ENCODE results near the gene IFNAR1. TPM values are rescaled to one million over a fixed set of nuclear protein-coding genes. Genes with fewer than 3 reads are reported as not detected.

Gene IFNAR1
- total RNA-seq, 1 experiment from 2014 or later = 20.5 TPM

- BruUV-seq (replicated peaks) = no TSS peak
- intact Hi-C loops (cut with micrococcal nuclease) = no loop called here
- ChIA-PET CTCF (interaction anchor here (1.7 kb wide), 1 partner anchor 16 kb away, joined by 7 read pairs; no protein-coding TSS in a partner anchor), RAD21 (ENCODE audit: low non-redundant PET in 1 of 2, low total read pairs in 2 of 2, uncharacterized antibody in 2 of 2, unreplicated experiment in 2 of 2) (no interaction called here), POLR2A (no interaction called here)
- H3K27me3 ChIP-seq (ENCODE audit: insufficient read depth, low read length) = no peaks in the 10 kb centered on the region
- no peak overlapping the region for H3K9ac ChIP-seq (ENCODE audit: low read length)
- no peak overlapping the region for H2AFZ ChIP-seq (ENCODE audit: low read depth, low read length, poor library complexity, severe bottlenecking)
- DNase-seq (ENCODE audit: low read depth, low spot score) (no peak), ATAC-seq (no peak)
- H3K4me3 ChIP-seq (replicated peaks in 1 of 2; ENCODE audit: low read depth in 1 of 2, low read length in 2 of 2) = no peak overlapping the region
- no peaks in the 10 kb centered on the region for H3K4me1 ChIP-seq (ENCODE audit: control insufficient read depth in 1 of 2, insufficient read depth in 2 of 2, low read length in 2 of 2)
- no peak for TF ChIP-seq SP1 (IDR thresholded peaks at IDR 0.05; ENCODE audit: low read depth)
- TF ChIP-seq EZH2phosphoT487 (IDR thresholded peaks at IDR 0.05; ENCODE audit: borderline replicate concordance) = no peak
- TF ChIP-seq POLR2AphosphoS5 (IDR thresholded peaks at IDR 0.05; ENCODE audit: low read depth, low read length) = no peak
- no peak for TF ChIP-seq ELF1 (IDR thresholded peaks at IDR 0.05; ENCODE audit: borderline replicate concordance, low read depth)
- no peak for TF ChIP-seq RAD21 (IDR thresholded peaks at IDR 0.05; ENCODE audit: low read depth)
- TF ChIP-seq JUND (IDR thresholded peaks at IDR 0.05) = no peak
- TF ChIP-seq SIN3A (IDR thresholded peaks at IDR 0.05; ENCODE audit: low read depth) = no peak
- TF ChIP-seq FOSL1 (IDR thresholded peaks at IDR 0.05; ENCODE audit: low read depth) = no peak
- TF ChIP-seq CBX3 (IDR thresholded peaks at IDR 0.05; ENCODE audit: low read depth) = no peak
- no peak for TF ChIP-seq REST (IDR thresholded peaks at IDR 0.05; ENCODE audit: low read depth)
- TF ChIP-seq MAX (IDR thresholded peaks at IDR 0.05) = no peak
- TF ChIP-seq SRF (IDR thresholded peaks at IDR 0.05; ENCODE audit: low read depth) = no peak
- no peak for TF ChIP-seq EGR1 (IDR thresholded peaks at IDR 0.05; ENCODE audit: low read depth)
- H3K4me2 ChIP-seq (ENCODE audit: low read length) = no peak overlapping the region
- H3K27ac ChIP-seq (ENCODE audit: low read depth, low read length) = no peak overlapping the region
- peaks cover 8 to 11% of the 10 kb centered on the region in 2 experiments; a peak in 3 of 4 replicates for H3K36me3 ChIP-seq (ENCODE audit: control insufficient read depth in 1 of 2, insufficient read depth in 2 of 2, low read length in 2 of 2)
- no peaks in the 10 kb centered on the region for H4K20me1 ChIP-seq (ENCODE audit: insufficient read depth)
- no peaks in the 10 kb centered on the region for H3K9me3 ChIP-seq (ENCODE audit: control insufficient read depth in 1 of 2, insufficient read depth in 1 of 2, low read depth in 1 of 2, low read length in 2 of 2)
- no peaks in the 10 kb centered on the region for H3K79me2 ChIP-seq (ENCODE audit: insufficient read depth, low read length)
- H3K9me2 ChIP-seq (ENCODE audit: insufficient read depth) = no peaks in the 10 kb centered on the region
Measured at GRCh38 chr21:33345751-33346238, 21.0 kb downstream of the IFNAR1 start.
